ENCODE measurements around the gene ZFAND2A. TPM values are rescaled to one million over a fixed set of nuclear protein-coding genes. Genes with fewer than 3 reads are reported as not detected.

ZFAND2A gene
- total RNA-seq, 1 experiment from 2014 or later = 19.1 TPM

- no TSS peak for BruUV-seq (replicated peaks)
- H4K20me1 ChIP-seq (ENCODE audit: insufficient read depth) = peaks cover 3% of the 10 kb centered on the region; the same call in 1 of the 2 replicates
- no peaks in the 10 kb centered on the region for H3K9me2 ChIP-seq (ENCODE audit: insufficient read depth)
- H3K27me3 ChIP-seq (ENCODE audit: insufficient read depth, low read length) = no peaks in the 10 kb centered on the region
- ATAC-seq (no peak), DNase-seq (ENCODE audit: low read depth, low spot score) (no peak)
- H3K4me1 ChIP-seq (ENCODE audit: control insufficient read depth in 1 of 2, insufficient read depth in 2 of 2, low read length in 2 of 2) = no peaks in the 10 kb centered on the region
- ChIA-PET CTCF (interaction anchor here (1.4 kb wide), 1 partner anchor 130 kb away, joined by 5 read pairs; no protein-coding TSS in a partner anchor), RAD21 (ENCODE audit: low non-redundant PET in 1 of 2, low total read pairs in 2 of 2, uncharacterized antibody in 2 of 2, unreplicated experiment in 2 of 2) (no interaction called here), POLR2A (no interaction called here)
- H3K79me2 ChIP-seq (ENCODE audit: insufficient read depth, low read length) = peaks cover 59% of the 10 kb centered on the region
- H3K27ac ChIP-seq (ENCODE audit: low read depth, low read length) = no peak overlapping the region
- H2AFZ ChIP-seq (ENCODE audit: low read depth, low read length, poor library complexity, severe bottlenecking) = no peak overlapping the region
- no peak overlapping the region for H3K9ac ChIP-seq (ENCODE audit: low read length)
- TF ChIP-seq TCF7L2 (IDR thresholded peaks at IDR 0.05; ENCODE audit: borderline replicate concordance, extremely low read depth, insufficient read depth, insufficient read length) (no peak), ZNF274 (IDR thresholded peaks at IDR 0.05; ENCODE audit: low read depth, low read length) (no peak)
- H3K4me2 ChIP-seq (ENCODE audit: low read length) = no peak overlapping the region
- H3K36me3 ChIP-seq (ENCODE audit: control insufficient read depth in 1 of 2, insufficient read depth in 2 of 2, low read length in 2 of 2) = peaks cover 0 to 6% of the 10 kb centered on the region in 2 experiments; a peak in 3 of 4 replicates
- H3K4me3 ChIP-seq (replicated peaks in 1 of 2; ENCODE audit: low read depth in 1 of 2, low read length in 2 of 2) = no peak overlapping the region
- intact Hi-C loops (cut with micrococcal nuclease) = no loop called here
- H3K9me3 ChIP-seq (ENCODE audit: control insufficient read depth in 1 of 2, insufficient read depth in 1 of 2, low read depth in 1 of 2, low read length in 2 of 2) = no peaks in the 10 kb centered on the region
Measured at GRCh38 chr7:1122832-1123501, 37.0 kb downstream of the ZFAND2A start.

GRCh38 chr7:1121886-1122831, 37.8 kb downstream of the ZFAND2A start:
- Histone ChIP-seq H3K9ac (ENCODE audit: low read length) (no peak overlapping the region), H3K4me3 (replicated peaks in 1 of 2; ENCODE audit: low read depth in 1 of 2, low read length in 2 of 2) (no peak overlapping the region), H3K79me2 (ENCODE audit: insufficient read depth, low read length) (peaks cover 65% of the 10 kb centered on the region), H3K36me3 (ENCODE audit: control insufficient read depth in 1 of 2, insufficient read depth in 2 of 2, low read length in 2 of 2) (peaks cover 0 to 6% of the 10 kb centered on the region in 2 experiments; a peak in 3 of 4 replicates), H3K4me2 (ENCODE audit: low read length) (no peak overlapping the region), H4K20me1 (ENCODE audit: insufficient read depth) (peaks cover 3% of the 10 kb centered on the region; the same call in 1 of the 2 replicates), H3K9me2 (ENCODE audit: insufficient read depth) (no peaks in the 10 kb centered on the region), H3K9me3 (ENCODE audit: control insufficient read depth in 1 of 2, insufficient read depth in 1 of 2, low read depth in 1 of 2, low read length in 2 of 2) (no peaks in the 10 kb centered on the region), H2AFZ (ENCODE audit: low read depth, low read length, poor library complexity, severe bottlenecking) (no peak overlapping the region), H3K27ac (ENCODE audit: low read depth, low read length) (no peak overlapping the region), H3K27me3 (ENCODE audit: insufficient read depth, low read length) (no peaks in the 10 kb centered on the region), H3K4me1 (ENCODE audit: control insufficient read depth in 1 of 2, insufficient read depth in 2 of 2, low read length in 2 of 2) (no peaks in the 10 kb centered on the region)
- DNase-seq (ENCODE audit: low read depth, low spot score) (no peak), ATAC-seq (no peak)
- intact Hi-C loops (cut with micrococcal nuclease) = no loop called here
- TF ChIP-seq SP1 (IDR thresholded peaks at IDR 0.05; ENCODE audit: low read depth) = no peak
- TF ChIP-seq SRF (IDR thresholded peaks at IDR 0.05; ENCODE audit: low read depth) = no peak
- no peak for TF ChIP-seq FOSL1 (IDR thresholded peaks at IDR 0.05; ENCODE audit: low read depth)
- no peak for TF ChIP-seq ZBTB33 (IDR thresholded peaks at IDR 0.05; ENCODE audit: extremely low read depth, insufficient replicate concordance, low read length)
- no peak for TF ChIP-seq POLR2A (IDR thresholded peaks at IDR 0.05; ENCODE audit: borderline replicate concordance, extremely low read depth, insufficient read depth, insufficient read length)
- no peak for TF ChIP-seq YY1 (IDR thresholded peaks at IDR 0.05; ENCODE audit: extremely low read depth, insufficient replicate concordance, low read depth, low read length)
- no peak for TF ChIP-seq EZH2phosphoT487 (IDR thresholded peaks at IDR 0.05; ENCODE audit: borderline replicate concordance)
- no peak for TF ChIP-seq CBX3 (IDR thresholded peaks at IDR 0.05; ENCODE audit: low read depth)
- TF ChIP-seq SIN3A (IDR thresholded peaks at IDR 0.05; ENCODE audit: low read depth) = no peak
- TF ChIP-seq MAX (IDR thresholded peaks at IDR 0.05) = no peak
- no peak for TF ChIP-seq POLR2AphosphoS5 (IDR thresholded peaks at IDR 0.05; ENCODE audit: low read depth, low read length)
- no peak for TF ChIP-seq EZH2 (IDR thresholded peaks at IDR 0.05)
- no peak for TF ChIP-seq ATF3 (IDR thresholded peaks at IDR 0.05)
- no peak for TF ChIP-seq JUND (IDR thresholded peaks at IDR 0.05)
- no peak for TF ChIP-seq RAD21 (IDR thresholded peaks at IDR 0.05; ENCODE audit: low read depth)
- ChIA-PET RAD21 (ENCODE audit: low non-redundant PET in 1 of 2, low total read pairs in 2 of 2, uncharacterized antibody in 2 of 2, unreplicated experiment in 2 of 2) (no interaction called here), POLR2A (no interaction called here), CTCF (no interaction called here)
- BruUV-seq (replicated peaks) = no TSS peak

Measured in HCT116 (cell line).